ENCODE measurements around the gene GP1BB.

Gene GP1BB

GRCh38 chr22:19727310-19728150, 4.2 kb downstream of the GP1BB start:
- no peak for DNase-seq (ENCODE audit: low spot score)

- DNase-seq (ENCODE audit: low spot score) = no peak
These were observed 4.9 kb downstream of the GP1BB start for GRCh38 chr22:19728271-19728670.

DNA sequence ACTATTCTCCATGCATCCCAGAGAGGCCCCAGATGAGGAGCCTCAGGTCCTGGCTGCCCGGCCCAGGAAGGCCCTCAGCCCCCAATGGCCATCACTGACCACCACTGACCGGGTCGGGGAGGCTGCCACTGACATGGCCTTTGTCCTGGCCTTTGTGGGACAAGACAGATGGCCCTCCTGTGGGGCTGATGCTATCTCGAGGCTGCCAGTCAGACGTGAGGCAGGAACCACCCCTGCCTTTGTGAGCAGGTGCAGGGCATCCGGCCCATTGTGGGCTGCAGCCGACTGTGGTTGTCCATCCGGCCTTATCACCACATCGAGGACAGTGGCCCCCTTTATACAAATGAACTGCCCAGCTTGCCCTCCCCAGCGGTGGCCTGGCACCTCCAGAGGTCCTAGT, 5.5 kb downstream of the GP1BB start:
- DNase-seq (ENCODE audit: low spot score) = no peak

DNA sequence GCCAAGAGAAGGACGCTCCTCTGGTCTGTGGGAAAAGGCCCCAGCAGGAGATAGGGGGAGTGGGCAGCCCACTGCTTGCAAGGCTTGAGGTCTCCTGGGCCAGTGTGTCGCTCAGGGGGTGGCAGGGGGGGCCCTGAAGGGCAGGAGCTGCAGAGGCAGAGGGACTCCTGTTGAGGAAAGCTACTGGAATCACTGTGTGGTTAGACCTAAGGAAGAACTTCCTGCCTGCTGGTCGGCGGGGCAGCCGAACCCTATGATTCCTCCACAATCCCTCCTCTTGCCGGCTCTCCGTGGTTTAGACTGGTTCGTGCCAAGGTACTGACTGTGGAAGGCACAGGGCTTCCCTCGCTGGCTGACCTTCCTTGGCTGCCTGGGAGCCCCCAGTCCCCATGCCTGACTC, 6.2 kb downstream of the GP1BB start:
- DNase-seq (ENCODE audit: low spot score) = no peak

GRCh38 chr22:19730198-19730597, 6.9 kb downstream of the GP1BB start:
- DNase-seq (ENCODE audit: low spot score) = no peak

- peak; percentile 69 for DNase-seq (ENCODE audit: low spot score)
These were observed 7.5 kb downstream of the GP1BB start for GRCh38 chr22:19730655-19731360.

GRCh38 chr22:19731361-19732135, 8.2 kb downstream of the GP1BB start:
- no peak for DNase-seq (ENCODE audit: low spot score)

DNA sequence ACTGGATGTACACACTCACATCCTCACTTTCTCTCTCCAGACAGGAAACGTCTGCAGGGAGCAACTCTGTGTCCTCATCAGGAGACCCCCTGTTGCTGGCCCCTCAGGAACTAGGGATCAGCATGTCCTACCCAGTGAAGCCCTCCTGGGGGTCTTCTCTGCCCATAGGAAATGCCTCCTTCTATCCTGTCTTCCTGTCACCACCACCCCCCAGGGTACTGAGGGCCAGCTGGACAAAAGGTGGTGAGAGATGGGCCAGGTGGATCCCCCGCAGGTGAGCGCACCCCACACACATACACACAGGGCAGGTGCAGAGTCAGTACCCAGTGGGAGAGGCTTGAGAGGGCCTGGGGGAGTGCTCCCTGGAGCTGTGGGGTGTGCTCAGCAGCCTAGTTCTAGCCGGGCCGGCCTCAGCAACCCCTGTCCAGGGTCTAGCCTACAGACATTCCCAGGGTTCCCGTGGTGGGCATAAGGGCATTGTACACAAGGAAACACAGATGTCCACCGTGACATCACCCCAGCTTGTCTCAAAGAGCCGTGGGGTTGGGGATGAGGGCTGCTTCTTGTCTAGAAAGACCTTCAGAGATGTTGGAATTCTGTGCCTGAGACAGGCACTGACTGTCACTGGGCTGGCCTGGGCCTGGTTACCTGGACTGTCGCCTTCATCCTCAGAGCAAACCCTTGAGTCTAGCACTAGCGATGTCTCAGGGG, 9.2 kb downstream of the GP1BB start:
- no peak for DNase-seq (ENCODE audit: low spot score)

DNA sequence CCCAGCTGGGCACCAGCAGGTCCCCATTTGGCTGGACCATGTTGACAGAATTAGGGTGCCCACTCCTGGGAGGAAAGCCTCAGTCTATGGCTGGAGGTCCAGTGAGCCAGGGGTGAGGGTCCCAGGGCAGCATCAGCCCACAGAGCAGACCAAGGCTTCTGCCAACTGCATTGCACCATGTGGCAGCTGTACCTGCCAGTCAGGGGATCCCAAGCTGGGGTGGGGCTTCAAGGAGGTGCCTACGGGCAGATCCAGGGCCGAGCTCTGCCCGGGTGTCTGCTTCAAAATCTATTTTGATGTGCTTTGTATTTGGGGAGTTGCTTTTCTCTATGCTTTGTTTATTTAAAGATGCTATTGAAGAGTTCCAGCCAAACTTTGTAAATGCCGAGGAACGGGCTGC, 10.4 kb downstream of the GP1BB start:
- no peak for DNase-seq (ENCODE audit: low spot score)

GRCh38 chr22:19734163-19734562, 10.8 kb downstream of the GP1BB start:
- no peak for DNase-seq (ENCODE audit: low spot score)

- DNase-seq (ENCODE audit: low spot score) = no peak
These were observed 11.6 kb downstream of the GP1BB start for GRCh38 chr22:19734837-19735382.

DNA sequence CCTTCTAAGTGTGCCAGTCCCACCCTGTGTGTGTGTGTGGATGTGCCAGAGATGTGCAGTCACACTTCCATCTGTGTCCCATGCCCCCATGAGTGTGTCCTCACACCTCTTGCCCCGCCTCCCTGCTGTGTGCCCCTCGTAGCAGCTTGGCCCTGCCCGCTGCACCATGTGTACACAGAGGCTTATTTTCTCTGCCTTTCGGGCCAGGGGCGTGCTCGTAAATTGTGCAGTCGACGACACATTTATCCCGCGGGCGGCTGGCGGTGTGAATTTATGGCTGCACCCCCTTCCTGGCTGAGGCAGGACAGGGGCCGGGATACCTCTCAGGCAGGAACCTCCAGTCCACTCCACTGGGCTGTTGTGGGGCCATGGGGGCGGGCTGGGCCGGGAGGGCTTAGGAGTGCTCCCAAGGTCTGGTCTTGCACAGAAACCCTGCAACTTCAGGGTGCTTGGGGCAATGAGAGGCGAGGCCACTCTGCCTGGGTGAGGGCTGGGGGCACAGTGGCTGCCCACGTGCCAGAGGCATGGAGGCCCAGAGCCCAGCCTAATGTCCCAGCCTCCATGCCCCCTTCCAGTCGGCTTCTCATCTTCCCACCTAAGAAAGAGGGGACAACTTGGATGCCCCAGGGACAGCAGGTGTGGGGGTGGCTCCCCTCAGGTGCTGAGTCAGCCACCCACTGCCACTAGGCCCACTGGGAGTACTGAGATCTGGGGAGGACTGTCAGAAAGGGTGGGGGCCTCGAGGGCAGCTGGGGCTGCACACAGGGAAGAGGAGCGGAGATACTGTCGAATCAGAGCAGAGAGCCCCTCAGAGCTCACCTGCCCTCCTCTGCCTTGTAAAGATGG, 12.5 kb downstream of the GP1BB start:
- DNase-seq (ENCODE audit: low spot score) = no peak

- no peak for DNase-seq (ENCODE audit: low spot score)
These were observed 14.7 kb downstream of the GP1BB start for GRCh38 chr22:19737846-19738663.

- no peak for DNase-seq (ENCODE audit: low spot score)
These were observed 15.5 kb downstream of the GP1BB start for GRCh38 chr22:19738664-19739447.

- no peak for DNase-seq (ENCODE audit: low spot score)
These were observed 16.1 kb downstream of the GP1BB start for GRCh38 chr22:19739448-19739895.

GRCh38 chr22:19739911-19740449, 16.6 kb downstream of the GP1BB start:
- no peak for DNase-seq (ENCODE audit: low spot score)

DNA sequence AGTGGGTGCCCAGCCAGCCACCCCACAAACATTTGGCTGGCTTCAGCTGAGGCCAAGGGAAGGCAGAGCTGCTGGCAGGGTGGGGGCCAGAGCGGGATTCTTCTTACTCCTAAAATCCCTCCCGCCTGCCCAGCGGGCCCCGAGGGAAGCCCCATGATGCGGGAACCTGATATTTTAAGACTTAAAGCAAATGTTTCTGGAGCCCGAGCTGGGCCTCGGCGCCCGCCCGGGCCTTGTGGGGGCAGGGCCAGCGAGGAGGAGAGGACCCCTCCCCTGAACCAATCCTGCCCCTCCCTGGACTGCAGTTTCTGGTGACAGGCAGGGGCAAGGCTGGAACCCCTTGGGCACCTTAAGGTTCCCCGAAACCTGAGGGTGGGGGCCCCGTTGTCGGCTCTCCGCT, 17.2 kb downstream of the GP1BB start:
- DNase-seq (ENCODE audit: low spot score) = no peak

GRCh38 chr22:19741053-19741452, 17.7 kb downstream of the GP1BB start:
- DNase-seq (ENCODE audit: low spot score) = no peak
